NCI-H146 (cell line): Measurements from ENCODE around the gene NUDT14.

Experiments used
- DNase-seq: peaks from one replicate; lab custom pipeline; 2025; lab: John Stamatoyannopoulos, UW

NUDT14 gene

GRCh38 chr14:105131241-105131640 lies 49.9 kb downstream of the NUDT14 start:
- no peak for DNase-seq

GRCh38 chr14:105128059-105128458 lies 53.1 kb downstream of the NUDT14 start:
- DNase-seq: no peak

DNA sequence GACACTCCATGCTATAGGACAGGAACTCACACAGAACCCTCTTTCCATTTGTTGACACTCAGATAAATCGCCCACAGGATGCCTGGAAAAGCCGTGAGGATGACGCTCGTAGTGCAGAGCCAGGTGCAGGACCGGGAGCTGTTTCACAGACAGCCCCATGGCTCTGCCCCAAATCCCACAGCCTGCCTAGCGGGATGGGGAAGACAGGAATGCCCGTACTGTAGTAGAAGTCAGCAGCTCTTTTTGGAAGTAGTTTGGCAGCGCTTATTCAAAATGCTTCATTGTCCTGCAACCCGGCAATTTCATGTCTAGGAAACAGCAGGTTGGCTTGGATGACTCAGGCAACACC lies 54.2 kb downstream of the NUDT14 start:
- no peak for DNase-seq

DNA sequence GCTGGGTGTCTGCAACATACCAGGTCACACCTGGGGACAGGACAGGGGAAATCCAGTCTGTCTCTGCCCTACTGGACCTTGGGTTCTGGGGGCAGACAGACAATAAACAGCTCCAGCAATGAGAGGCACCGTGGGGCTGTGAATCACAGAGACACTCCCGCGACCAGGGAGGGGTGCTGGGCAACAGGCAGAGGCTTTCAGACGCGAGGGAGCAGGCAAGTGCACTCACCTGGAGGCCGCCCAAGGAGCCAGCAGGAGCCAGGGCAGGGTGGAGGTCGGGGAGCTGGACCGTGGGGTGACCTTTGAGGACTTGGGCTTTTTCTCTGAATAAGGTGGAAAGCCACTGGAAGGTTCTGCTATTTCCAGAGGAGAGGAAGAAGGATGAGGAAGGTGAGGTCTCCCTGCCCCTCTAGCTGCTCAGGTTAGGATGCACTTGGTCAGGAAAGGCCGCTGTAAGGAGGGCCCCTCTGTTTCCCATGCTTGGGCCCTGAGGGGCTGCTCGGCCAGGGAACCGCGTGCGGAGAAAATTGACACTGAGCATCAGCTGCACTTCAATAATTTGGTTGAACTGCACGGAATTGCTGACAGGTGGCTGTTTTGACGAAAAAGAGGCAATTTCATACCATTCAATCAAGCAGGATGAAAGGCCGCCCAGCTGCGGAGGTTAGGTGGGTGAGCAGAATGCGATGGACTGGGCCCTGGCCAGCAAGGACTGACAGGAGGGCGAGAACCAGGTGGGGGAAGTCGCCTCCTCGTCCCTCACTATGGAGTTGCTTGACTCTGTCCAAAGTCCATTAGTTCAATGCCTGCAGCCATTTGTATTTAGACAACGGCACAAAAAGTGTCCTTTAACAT lies 54.8 kb downstream of the NUDT14 start:
- DNase-seq: peak; percentile 40

DNA sequence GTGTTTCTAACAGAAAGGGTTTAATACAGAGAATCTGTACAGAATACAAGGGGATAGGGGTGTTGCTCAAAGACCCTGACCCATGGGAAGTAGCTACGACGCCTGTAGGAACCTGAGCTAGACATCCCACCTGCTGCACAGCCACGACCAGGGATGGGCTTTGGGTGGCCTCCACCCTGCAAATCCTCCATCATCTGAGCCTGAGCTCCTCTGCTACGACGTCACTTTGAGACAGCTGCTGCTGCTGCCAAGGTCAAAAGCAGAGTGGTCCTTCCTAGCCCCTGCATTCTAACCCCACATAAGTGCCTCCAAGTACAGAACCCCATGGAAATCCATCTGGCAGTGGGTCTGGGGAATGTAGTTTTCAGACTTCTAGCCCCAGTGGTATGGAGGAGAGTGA lies 56.3 kb downstream of the NUDT14 start:
- no peak for DNase-seq

DNA sequence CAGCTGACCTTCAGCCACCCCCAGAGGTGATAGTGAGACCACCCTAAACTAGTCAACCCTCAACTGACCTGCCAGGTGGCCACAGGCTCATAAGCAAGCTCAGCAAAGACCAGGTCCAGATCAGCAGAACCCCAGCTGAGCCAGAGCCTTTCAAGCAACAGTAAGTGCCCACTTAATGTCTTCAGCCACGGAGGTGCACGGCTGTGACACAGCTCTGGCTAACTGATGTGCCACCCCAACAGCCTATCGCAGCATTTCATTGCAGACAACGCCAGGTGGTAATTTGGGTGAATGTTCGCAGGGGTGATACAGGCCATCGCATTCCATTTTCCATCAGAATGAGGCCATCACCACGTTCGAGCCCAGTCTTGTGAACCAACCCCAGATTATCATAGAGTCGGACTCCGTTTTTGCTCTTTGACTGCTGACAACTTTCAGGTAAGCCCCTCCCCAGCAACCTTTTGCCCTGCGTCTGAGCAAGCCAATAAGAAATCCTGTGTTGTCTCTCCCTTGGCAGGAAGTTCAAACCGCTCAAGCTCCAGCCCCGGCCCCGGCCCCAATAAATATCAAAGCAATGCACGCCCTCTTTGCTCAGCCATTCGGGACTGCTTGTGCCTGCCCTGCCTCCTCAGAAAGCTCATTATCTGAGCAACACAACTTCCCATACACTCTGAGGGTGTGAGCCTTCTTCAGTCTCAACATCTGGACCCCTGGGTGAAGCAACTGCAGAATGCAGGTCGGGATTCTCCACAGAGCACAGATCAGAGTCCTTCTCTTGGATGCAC lies 56.9 kb downstream of the NUDT14 start:
- DNase-seq: no peak

DNA sequence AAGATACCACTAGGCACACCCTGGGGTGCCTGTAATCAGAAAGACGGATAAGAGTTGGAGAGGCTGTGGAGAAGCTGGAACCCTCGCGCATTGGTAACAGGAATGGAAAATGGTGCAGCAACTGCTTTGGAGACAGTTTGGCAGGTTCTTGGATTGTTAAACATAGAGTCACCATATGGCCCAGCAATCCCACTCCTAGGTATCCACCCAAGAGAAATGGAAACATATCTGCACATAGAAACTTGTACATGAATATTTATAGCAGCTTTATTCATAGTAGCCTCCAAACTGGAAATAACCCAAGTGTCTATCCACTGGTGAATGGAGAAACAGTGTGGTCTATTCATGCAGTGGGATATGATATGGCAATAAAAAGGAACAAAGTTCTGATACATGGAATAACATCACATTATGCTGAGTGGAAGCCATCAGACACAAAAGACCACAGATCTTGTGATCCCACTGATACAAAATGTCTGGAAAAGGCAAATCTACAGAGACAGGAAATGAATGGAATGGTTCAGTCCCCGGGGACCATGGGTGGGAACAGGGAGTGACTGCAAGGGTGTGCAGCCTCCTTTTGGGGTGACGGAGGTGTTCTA lies 57.9 kb downstream of the NUDT14 start:
- no peak for DNase-seq
